Muscle of leg (tissue), 11 donors: Measurements from ENCODE around the gene C12orf42. TPM values are rescaled to one million over a fixed set of nuclear protein-coding genes. Genes with fewer than 3 reads are reported as not detected.
"Not testable (repeated sequence)": the region's sequence is repeated elsewhere in the genome, so short reads cannot be mapped to it uniquely, and the experiment has no call there.

ENCODE experiments used
- DNase-seq: peaks from one replicate; pipeline ENCODE4 v3.0.0; 2013
- H3K27ac ChIP-seq: one replicate; pipeline ENCODE4 v1.5.1; 2013; ENCODE audit warnings: mild to moderate bottlenecking, low read length, control low read depth
- H3K27me3 ChIP-seq: one replicate; pipeline ENCODE4 v1.6.1; 2013; ENCODE audit warnings: low read length; ENCODE audit not compliant: control insufficient read depth, insufficient read depth
- H3K36me3 ChIP-seq: one replicate; pipeline ENCODE4 v1.6.1; 2013; ENCODE audit warnings: low read length; ENCODE audit not compliant: control insufficient read depth, insufficient read depth
- H3K4me1 ChIP-seq: one replicate; pipeline ENCODE4 v1.6.1; 2013; ENCODE audit warnings: low read length; ENCODE audit not compliant: control insufficient read depth, insufficient read depth
- H3K4me3 ChIP-seq: one replicate; pipeline ENCODE4 v1.5.1; 2013; ENCODE audit warnings: low read length, control low read depth
- H3K9me3 ChIP-seq: replicated peaks from 2 replicates; pipeline ENCODE4 v1.6.1; 2013; ENCODE audit warnings: low read depth, low read length; ENCODE audit not compliant: control insufficient read depth
- WGBS: methylation state at CpG from one replicate; pipeline ENCODE4 v1.1.5; 2013; ENCODE audit warnings: missing lambda C conversion rate; ENCODE audit not compliant: insufficient coverage; 5-methylcytosine and 5-hydroxymethylcytosine counted together
- polyA plus RNA-seq, 8 donors: library from polyadenylated mRNA; unstranded; fragments of 120-200 nt; gene quantifications; one replicate each; pipeline versions ENCODE4 v1.2.1 to v1.2.3, GENCODE V29; 2013; ENCODE audit warnings: inconsistent platforms in 1 of 8, low replicate concordance in 1 of 8; ENCODE audit not compliant: insufficient read length in 8 of 8, insufficient read depth in 1 of 8
- total RNA-seq: library from RNA; stranded (reverse); fragments of 120-200 nt; gene quantifications from one replicate; pipeline ENCODE4 v1.2.4, GENCODE V29; 2013

C12orf42 gene
- total and polyA plus RNA-seq, 9 donors: 0.98 to 2.4 (median 1.7) TPM

DNA sequence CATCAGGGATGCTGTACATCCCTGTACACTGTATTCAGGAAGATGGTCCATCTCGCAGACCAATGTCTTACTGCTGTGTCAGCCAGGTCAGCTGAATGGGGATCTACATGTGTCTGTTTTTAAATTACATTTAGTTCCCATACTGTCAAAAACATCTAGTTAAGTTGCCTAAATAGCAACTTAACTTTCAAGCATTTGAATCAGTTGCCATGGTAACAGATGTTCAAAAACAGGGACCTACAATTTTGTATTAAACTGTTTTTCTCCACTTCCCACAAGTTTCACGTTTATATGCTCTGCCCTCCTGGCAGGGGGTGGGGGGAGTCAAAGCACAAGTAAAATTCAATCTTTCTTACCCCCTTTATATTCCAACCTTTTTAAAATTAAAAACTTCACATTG lies 38.3 kb downstream of the C12orf42 start:
- Histone ChIP-seq H3K36me3 (no peaks in the 10 kb centered on the region), H3K27me3 (no peaks in the 10 kb centered on the region), H3K4me1 (no peaks in the 10 kb centered on the region), H3K4me3 (no peak overlapping the region), H3K27ac (no peak overlapping the region), H3K9me3 (no peaks in the 10 kb centered on the region)
- no peak for DNase-seq
- no CpG with 5 or more reads among the region's 2 CpGs for WGBS

DNA sequence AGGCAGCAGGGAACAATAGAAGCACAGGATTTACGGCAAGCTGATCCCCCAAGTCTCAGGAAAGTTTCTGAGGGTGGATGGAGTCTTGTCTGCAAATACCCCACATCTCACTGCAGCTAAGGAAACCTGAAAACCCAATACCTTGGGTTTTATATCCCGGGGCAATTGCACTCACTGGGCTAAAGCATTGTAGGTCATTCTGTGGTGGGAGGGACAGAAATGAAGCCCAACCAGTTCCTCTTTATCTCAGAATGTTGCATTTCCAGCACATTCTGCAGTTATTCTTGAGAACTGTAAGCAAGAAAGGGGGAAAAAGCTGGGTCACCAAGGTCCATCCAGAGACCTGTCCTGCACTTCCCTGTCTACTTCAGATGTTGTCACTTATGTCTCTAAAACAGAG lies 39.8 kb downstream of the C12orf42 start:
- WGBS: no CpG with 5 or more reads among the region's 2 CpGs
- DNase-seq: no peak
- Histone ChIP-seq H3K27me3 (no peaks in the 10 kb centered on the region), H3K9me3 (no peaks in the 10 kb centered on the region), H3K27ac (no peak overlapping the region), H3K36me3 (no peaks in the 10 kb centered on the region), H3K4me1 (no peaks in the 10 kb centered on the region), H3K4me3 (no peak overlapping the region)

DNA sequence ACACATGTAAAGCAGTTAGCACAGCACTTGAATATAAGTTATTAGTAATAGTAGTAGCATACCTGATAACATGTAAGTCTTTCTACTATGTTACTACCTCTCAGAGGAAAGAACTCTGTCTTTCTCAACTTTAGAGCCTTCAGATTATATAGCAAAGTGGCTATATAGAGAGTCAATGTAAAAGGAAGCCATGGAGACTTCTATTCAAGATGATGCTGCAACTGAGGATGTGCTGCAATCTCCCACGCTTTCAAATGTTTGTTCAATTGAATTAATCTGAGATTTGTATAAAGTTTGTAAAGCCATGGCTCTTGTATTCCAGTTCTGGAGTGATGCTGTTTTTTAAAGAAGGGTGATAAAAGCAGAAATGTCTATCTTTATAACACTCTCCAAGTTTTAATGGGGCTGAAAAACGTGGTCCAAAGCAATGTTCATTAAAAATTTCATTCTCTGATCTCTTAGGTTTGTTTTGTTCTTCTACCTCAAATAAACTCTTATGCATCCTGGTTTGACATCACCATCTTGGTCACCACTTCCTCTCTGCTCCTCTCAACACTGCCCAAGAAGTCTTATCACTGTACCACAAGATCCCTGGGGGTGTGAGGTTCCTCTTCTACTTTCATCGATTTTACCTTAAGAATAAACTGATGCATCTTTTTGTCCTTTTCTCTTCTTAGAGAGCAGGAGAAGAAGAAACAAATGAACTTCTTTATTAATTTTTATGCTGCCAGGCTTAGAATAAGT lies 40.6 kb downstream of the C12orf42 start:
- H3K27me3 ChIP-seq: no peaks in the 10 kb centered on the region
- DNase-seq: no peak
- WGBS: 70% methylated on average over 2 of the region's 3 CpGs
- H3K4me1 ChIP-seq: no peaks in the 10 kb centered on the region
- no peak overlapping the region for H3K27ac ChIP-seq
- H3K9me3 ChIP-seq: peaks cover 2% of the 10 kb centered on the region
- no peak overlapping the region for H3K4me3 ChIP-seq
- no peaks in the 10 kb centered on the region for H3K36me3 ChIP-seq

DNA sequence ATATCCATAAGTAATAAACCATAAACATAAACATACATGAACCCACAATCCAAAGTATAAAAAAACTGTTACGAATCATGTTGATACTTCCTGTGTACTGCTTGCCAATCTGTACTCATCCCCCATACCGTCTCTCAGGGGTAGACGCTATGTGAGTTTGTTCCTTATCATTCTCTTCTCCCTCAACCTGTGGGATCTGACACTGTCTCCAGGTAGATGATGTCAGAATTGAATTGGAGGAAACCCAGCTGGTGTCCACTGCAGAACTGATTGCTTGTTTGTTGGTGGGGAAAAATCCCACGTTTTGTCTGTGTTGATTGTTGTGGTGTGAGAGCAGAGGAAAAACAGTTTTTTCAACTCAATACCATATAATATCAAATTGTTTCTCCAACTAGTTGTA lies 50.8 kb downstream of the C12orf42 start:
- WGBS: no CpG with 5 or more reads among the region's 4 CpGs
- Histone ChIP-seq H3K27me3 (no peaks in the 10 kb centered on the region), H3K4me1 (no peaks in the 10 kb centered on the region), H3K36me3 (no peaks in the 10 kb centered on the region), H3K9me3 (no peaks in the 10 kb centered on the region), H3K4me3 (no peak overlapping the region), H3K27ac (no peak overlapping the region)
- no peak for DNase-seq

DNA sequence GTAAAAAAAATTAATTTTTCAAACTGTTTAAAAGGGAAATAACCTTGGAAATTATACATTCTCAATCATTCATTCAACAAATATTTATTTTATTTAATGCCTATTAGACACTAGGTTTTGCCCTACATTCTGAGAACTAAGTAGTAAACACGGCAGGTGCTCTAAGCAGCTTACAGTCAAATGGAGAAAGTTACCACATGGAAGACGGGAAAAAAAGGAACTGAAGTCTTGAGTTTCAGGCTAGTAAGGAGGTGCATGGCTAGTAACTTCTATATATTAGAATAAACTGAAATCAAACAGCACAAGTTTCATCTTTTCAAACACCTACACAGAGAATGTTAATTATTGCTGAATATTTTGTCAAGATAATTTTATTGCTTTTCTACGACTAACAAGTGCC lies 52.9 kb downstream of the C12orf42 start:
- H3K9me3 ChIP-seq: no peaks in the 10 kb centered on the region
- no CpG with 5 or more reads among the region's 3 CpGs for WGBS
- no peaks in the 10 kb centered on the region for H3K36me3 ChIP-seq
- no peaks in the 10 kb centered on the region for H3K27me3 ChIP-seq
- H3K4me3 ChIP-seq: no peak overlapping the region
- no peaks in the 10 kb centered on the region for H3K4me1 ChIP-seq
- no peak overlapping the region for H3K27ac ChIP-seq
- peak; percentile 8 for DNase-seq

DNA sequence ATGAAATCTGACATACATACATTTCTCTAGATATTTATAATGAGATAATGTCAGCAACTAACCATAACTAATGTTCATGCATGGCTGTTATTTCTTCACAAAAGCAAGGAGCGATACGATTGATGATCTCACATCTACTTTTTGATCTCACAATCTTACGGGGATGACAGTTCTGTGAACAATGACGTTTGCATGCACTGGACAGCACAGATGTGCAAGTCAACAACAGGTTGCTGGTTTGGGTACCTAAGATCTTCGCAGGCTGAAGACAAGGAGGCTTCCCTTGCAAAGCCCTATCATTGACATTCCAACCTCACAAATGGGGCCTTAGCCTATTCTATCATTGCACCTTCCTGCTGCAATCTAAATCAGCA lies 53.6 kb downstream of the C12orf42 start:
- H3K27ac ChIP-seq: no peak overlapping the region

DNA sequence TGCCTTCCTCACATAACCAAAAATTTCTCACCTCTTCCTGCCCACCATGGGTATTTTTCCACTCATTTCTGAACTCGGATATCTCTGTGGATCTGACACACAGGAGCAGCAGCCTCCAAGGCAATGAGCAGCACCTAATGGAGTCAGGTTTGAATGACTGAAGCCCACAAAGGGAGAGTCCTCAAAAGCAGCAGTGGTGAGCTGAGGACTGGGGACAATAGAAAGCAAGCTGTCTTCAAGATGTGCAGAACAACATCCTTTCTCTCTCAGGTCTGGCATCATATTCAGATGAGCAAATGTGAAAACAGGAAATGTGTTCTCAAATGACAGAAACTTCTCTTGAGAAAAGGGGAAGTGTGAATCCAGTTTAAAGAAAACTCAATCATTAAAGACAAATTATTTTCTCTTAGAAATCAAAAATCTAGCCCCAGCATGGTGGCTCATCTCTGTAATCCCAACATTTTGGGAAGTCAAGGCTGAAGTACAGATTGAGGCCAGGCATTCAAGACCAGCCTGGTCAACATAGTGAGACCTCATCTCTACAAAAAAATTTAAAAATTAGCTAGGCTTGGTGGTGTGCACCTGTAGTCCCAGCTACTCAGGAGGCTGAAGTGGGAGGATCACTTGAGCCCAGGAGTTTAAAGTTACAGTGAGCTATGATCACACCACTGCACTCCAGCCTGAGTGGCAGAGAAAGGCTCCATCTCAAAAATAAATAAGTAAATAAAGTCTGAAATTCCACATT lies 54.2 kb downstream of the C12orf42 start:
- H3K27ac ChIP-seq: no peak overlapping the region
- H3K36me3 ChIP-seq: no peaks in the 10 kb centered on the region
- peak; percentile 16 for DNase-seq
- H3K9me3 ChIP-seq: no peaks in the 10 kb centered on the region
- H3K27me3 ChIP-seq: no peaks in the 10 kb centered on the region
- H3K4me3 ChIP-seq: no peak overlapping the region
- H3K4me1 ChIP-seq: no peaks in the 10 kb centered on the region
- WGBS: no CpG with 5 or more reads among the region's 1 CpG

More for the DNA sequence above, 53.6 kb downstream of the C12orf42 start:
- no peaks in the 10 kb centered on the region for H3K36me3 ChIP-seq
- no peaks in the 10 kb centered on the region for H3K27me3 ChIP-seq
- no peak overlapping the region for H3K4me3 ChIP-seq
- no peaks in the 10 kb centered on the region for H3K4me1 ChIP-seq
- H3K9me3 ChIP-seq: no peaks in the 10 kb centered on the region
- no peak for DNase-seq
- 65% methylated on average over 5 of the region's 5 CpGs for WGBS

DNA sequence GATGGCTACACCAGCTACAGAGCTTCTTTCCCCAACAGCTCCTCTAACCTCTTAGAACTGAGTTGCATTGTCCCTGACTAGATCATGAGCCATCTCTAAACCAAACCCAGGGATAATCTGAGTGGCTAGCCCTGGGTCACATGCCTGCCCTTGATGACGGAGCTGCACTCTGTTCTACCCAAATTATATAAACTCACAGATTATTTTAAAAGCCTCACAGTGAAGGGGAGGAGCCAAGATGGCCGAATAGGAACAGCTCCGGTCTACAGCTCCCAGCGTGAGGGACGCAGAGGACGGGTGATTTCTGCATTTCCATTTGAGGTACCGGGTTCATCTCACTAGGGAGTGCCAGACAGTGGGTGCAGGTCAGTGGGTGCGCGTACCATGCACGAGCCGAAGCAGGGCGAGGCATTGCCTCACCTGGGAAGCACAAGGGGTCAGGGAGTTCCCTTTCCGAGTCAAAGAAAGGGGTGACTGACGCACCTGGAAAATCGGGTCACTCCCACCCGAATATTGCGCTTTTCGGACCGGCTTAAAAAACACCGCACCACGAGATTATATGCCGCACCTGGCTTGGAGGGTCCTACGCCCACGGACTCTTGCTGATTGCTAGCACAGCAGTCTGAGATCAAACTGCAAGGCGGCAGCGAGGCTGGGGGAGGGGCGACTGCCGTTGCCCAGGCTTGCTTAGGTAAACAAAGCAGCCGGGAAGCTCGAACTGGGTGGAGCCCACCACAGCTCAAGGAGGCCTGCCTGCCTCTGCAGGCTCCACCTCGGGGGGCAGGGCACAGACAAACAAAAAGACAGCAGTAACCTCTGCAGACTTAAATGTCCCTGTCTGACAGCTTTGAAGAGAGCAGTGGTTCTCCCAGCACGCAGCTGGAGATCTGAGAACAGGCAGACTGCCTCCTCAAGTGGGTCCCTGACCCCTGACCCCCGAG lies 61.3 kb downstream of the C12orf42 start:
- H3K27me3 ChIP-seq, H3K4me3 ChIP-seq, H3K4me1 ChIP-seq, DNase-seq, H3K9me3 ChIP-seq, H3K27ac ChIP-seq, H3K36me3 ChIP-seq: not testable (repeated sequence)
- 84% methylated on average over 13 of the region's 33 CpGs for WGBS

DNA sequence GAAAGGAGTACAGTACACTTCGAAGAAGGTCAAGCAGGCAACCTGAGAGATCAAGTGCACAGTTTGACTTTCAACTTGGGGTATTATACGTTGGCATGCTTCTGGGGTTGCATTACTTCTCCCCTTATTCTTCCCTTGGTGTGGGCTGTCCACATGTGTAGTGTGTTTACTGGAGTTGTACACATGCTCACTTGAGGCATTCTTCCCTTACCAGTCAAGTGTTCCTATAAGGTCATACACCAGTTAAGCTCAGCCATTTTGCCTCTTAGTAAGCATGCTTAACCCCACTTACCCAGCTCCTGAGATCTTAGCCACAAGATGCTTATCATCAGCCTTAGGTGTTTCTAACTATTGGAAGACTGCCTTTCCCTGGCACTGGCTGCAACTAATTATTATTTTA lies 63.8 kb downstream of the C12orf42 start:
- Histone ChIP-seq H3K27ac (no peak overlapping the region), H3K4me1 (no peaks in the 10 kb centered on the region), H3K27me3 (no peaks in the 10 kb centered on the region), H3K4me3 (no peak overlapping the region), H3K9me3 (peaks cover 3% of the 10 kb centered on the region), H3K36me3 (no peaks in the 10 kb centered on the region)
- no peak for DNase-seq
- WGBS: no CpG with 5 or more reads among the region's 2 CpGs

DNA sequence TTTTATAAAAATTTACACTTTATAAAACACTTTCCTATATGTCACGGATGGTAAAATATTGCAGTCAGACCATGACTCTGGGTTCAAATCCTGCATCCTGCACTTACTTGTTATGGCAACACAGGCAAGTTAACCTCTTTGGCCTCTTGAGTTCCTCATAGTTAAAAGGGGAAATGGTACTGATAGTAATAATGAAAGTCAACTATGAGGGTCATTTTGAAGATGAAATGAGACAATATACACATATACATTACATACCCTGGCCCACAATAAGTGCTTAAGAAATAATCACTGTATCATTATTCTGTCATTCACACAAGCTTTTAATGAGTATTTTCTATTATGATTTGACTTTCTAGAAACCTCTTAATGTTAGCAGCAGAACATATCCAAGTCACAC lies 64.4 kb downstream of the C12orf42 start:
- H3K4me1 ChIP-seq: no peaks in the 10 kb centered on the region
- H3K27me3 ChIP-seq: no peaks in the 10 kb centered on the region
- DNase-seq: no peak
- no peak overlapping the region for H3K4me3 ChIP-seq
- H3K27ac ChIP-seq: no peak overlapping the region
- H3K36me3 ChIP-seq: no peaks in the 10 kb centered on the region
- 100% methylated on average over 1 of the region's 1 CpG for WGBS
- H3K9me3 ChIP-seq: peaks cover 3% of the 10 kb centered on the region
